ENCODE measurements around the gene CYLD. TPM values are rescaled to one million over a fixed set of nuclear protein-coding genes. Genes with fewer than 3 reads are reported as not detected.

The CYLD gene
- total RNA-seq, 1 experiment from 2014 or later: 12.5 TPM

DNA sequence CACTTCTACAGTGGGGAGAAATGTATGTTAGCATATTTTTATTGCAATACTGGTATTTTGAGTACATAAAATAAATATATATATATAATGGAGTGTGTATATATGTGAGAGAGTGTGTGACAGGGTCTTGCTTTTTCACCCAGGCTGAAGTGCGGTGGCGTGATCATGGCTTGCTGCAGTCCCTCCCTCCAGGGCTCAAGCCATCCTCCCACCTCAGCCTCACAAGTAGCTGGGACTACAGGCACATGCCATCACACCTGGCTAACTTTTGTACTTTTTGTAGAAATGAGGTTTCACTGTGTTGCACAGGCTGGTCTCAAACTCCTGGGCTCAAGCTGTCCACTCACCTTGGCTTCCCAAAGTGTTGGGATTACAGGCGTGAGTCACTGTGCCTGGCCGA, 4.1 kb downstream of the CYLD start:
- H3K27ac ChIP-seq (ENCODE audit: insufficient read length, low read depth, low read length): no peak overlapping the region
- no peaks in the 10 kb centered on the region for H3K79me1 ChIP-seq (ENCODE audit: insufficient read depth, low read depth, low read length, poor library complexity, severe bottlenecking)
- no peak overlapping the region for H2AFZ ChIP-seq (ENCODE audit: low read length)
- no peak overlapping the region for H2BK12ac ChIP-seq (ENCODE audit: insufficient read length, low read depth, low read length)
- no peak overlapping the region for H3K9ac ChIP-seq (ENCODE audit: extremely low read depth, insufficient read length, low read length)
- H3K56ac ChIP-seq (ENCODE audit: insufficient read length, low read depth, low read length): no peak overlapping the region
- H3K4me3 Mint-ChIP-seq: no peak overlapping the region
- no peak overlapping the region for H3K4me2 ChIP-seq (ENCODE audit: insufficient read depth, insufficient read length, low read length)
- H3K23me2 ChIP-seq (ENCODE audit: insufficient read length, low read depth, low read length, poor library complexity, severe bottlenecking): peaks cover 3% of the 10 kb centered on the region
- no peak overlapping the region for H2BK5ac ChIP-seq (ENCODE audit: insufficient read length, low read length)
- H3K23ac ChIP-seq (ENCODE audit: insufficient read length, low read depth, low read length): no peak overlapping the region
- H2BK15ac ChIP-seq (ENCODE audit: low read depth, low read length): no peak overlapping the region
- no peak overlapping the region for H2BK120ac ChIP-seq (ENCODE audit: low read depth, low read length, poor library complexity, severe bottlenecking)
- TF ChIP-seq CTCF (conservative IDR thresholded peaks at IDR 0.05): no peak
- no peak for DNase-seq
- H4K20me1 ChIP-seq (ENCODE audit: control insufficient read depth, insufficient read depth, insufficient read length): no peaks in the 10 kb centered on the region
- no peaks in the 10 kb centered on the region for H3K9me3 ChIP-seq (ENCODE audit: control insufficient read depth, low read depth, low read length)
- no peak overlapping the region for H4K8ac ChIP-seq (replicated peaks; ENCODE audit: insufficient read length, low read depth, low read length)
- no peak overlapping the region for H3K14ac ChIP-seq (ENCODE audit: insufficient read depth, low read length)
- H3K9me3 Mint-ChIP-seq: no peaks in the 10 kb centered on the region
- H3K27me3 ChIP-seq (ENCODE audit: insufficient read depth, low read length): no peaks in the 10 kb centered on the region
- H4K91ac ChIP-seq (ENCODE audit: insufficient read length, low read depth, low read length): no peak overlapping the region
- no peak overlapping the region for H3K27ac Mint-ChIP-seq
- H3K4me1 Mint-ChIP-seq: peaks cover 29 to 40% of the 10 kb centered on the region in 2 experiments
- H3K79me2 ChIP-seq (ENCODE audit: insufficient read depth, low read length): no peaks in the 10 kb centered on the region
- no CpG with 5 or more reads among the region's 4 CpGs for WGBS (ENCODE audit: extremely low coverage, insufficient read length, low lambda C conversion rate)
- no peak overlapping the region for H3K4ac ChIP-seq (ENCODE audit: low read depth, low read length)
- 0 out of 2 replicates have a peak, but pooled peaks cover 3% of the 10 kb centered on the region for H3K4me1 ChIP-seq (ENCODE audit: insufficient read depth, low read length)
- H2BK20ac ChIP-seq (ENCODE audit: low read depth, low read length, poor library complexity, severe bottlenecking): no peak overlapping the region
- no peak overlapping the region for H3K18ac ChIP-seq (ENCODE audit: insufficient read length, low read depth, low read length)
- no peak overlapping the region for H2AK5ac ChIP-seq (ENCODE audit: insufficient read length, low read length)
- no peak overlapping the region for H3T11ph ChIP-seq (ENCODE audit: low read length)
- H4K5ac ChIP-seq (ENCODE audit: insufficient read length, low read depth, low read length): no peak overlapping the region
- H3K27me3 Mint-ChIP-seq (ENCODE audit: low read depth): no peaks in the 10 kb centered on the region
- H3K36me3 Mint-ChIP-seq (ENCODE audit: insufficient read depth in 1 of 3, low read depth in 3 of 3): no peaks in the 10 kb centered on the region

All from H9 (cell line).